KMS-11 (cell line): ENCODE data around the gene DLK1.

Experiments
- H2AFZ ChIP-seq: fragments of 200-600 bp; sonication (generic); 2 replicates; pipeline ENCODE4 v1.6.1; 2016; ENCODE audit warnings: antibody characterized with exemption, mixed run types, low read depth
- H3K27ac ChIP-seq: fragments of 200-600 bp; sonication (generic); 2 replicates; pipeline ENCODE4 v1.6.1; 2016; ENCODE audit warnings: mild to moderate bottlenecking, mixed run types
- H3K27me3 ChIP-seq: fragments of 200-600 bp; sonication (generic); 2 replicates; pipeline ENCODE4 v1.6.1; 2017; ENCODE audit warnings: mild to moderate bottlenecking, low read depth, mixed run types, moderate library complexity; ENCODE audit not compliant: insufficient read depth
- H3K36me3 ChIP-seq: fragments of 200-600 bp; sonication (generic); 2 replicates; pipeline ENCODE4 v1.6.1; 2017; ENCODE audit warnings: mild to moderate bottlenecking, mixed run types; ENCODE audit not compliant: insufficient read depth
- H3K4me1 ChIP-seq: fragments of 200-600 bp; sonication (generic); 2 replicates; pipeline ENCODE4 v1.6.1; 2016; ENCODE audit warnings: mild to moderate bottlenecking, low read depth, mixed run types; ENCODE audit not compliant: poor library complexity, severe bottlenecking
- H3K4me2 ChIP-seq: fragments of 200-600 bp; sonication (generic); 2 replicates; pipeline ENCODE4 v1.7.0; 2016; ENCODE audit warnings: mild to moderate bottlenecking, mixed run types
- H3K4me3 ChIP-seq: fragments of 200-600 bp; sonication (generic); IDR thresholded peaks from 2 replicates; pipeline ENCODE4 v1.6.1; 2017; ENCODE audit warnings: low read depth, low read length, mixed read lengths; ENCODE audit not compliant: insufficient read depth
- H3K79me2 ChIP-seq: fragments of 200-600 bp; sonication (generic); 2 replicates; pipeline ENCODE4 v1.6.1; 2016; ENCODE audit warnings: low read depth, mixed run types; ENCODE audit not compliant: insufficient read depth
- H3K9ac ChIP-seq: fragments of 200-600 bp; sonication (generic); 2 replicates; pipeline ENCODE4 v1.6.1; 2016; ENCODE audit warnings: mild to moderate bottlenecking, mixed run types
- H4K20me1 ChIP-seq: fragments of 200-600 bp; sonication (generic); 2 replicates; pipeline ENCODE4 v1.6.1; 2016; ENCODE audit warnings: mild to moderate bottlenecking, mixed run types; ENCODE audit not compliant: insufficient read depth
- TF ChIP-seq, protein P1 (sequence below): fragments of 200-600 bp; sonication (generic); conservative IDR thresholded peaks from 2 replicates; pipeline ENCODE4 v1.6.1; 2017; ENCODE audit warnings: low read depth, mild to moderate bottlenecking, antibody characterized with exemption, low read length, moderate library complexity, mixed read lengths

The DLK1 gene

DNA sequence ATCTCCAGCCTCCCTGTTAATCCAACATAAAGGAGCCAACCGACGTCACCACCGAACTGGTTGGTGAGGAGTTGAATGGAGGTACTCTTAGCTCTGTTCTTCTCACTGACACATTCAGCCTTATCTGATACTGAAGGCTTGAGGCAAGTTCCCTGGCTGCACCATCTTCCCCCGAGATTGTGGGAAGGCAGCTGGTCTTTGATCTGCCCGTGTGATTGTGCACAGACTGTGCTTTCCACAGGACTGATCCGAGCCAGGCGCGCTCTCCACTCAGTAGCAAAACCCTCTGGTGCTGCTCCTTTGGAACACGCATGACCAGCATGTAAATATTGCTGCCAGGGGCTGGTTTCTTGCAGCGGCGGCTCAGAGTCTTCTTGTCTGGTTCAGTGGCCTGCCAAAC lies 30.1 kb upstream of the DLK1 start:
- TF ChIP-seq, protein P1, sequence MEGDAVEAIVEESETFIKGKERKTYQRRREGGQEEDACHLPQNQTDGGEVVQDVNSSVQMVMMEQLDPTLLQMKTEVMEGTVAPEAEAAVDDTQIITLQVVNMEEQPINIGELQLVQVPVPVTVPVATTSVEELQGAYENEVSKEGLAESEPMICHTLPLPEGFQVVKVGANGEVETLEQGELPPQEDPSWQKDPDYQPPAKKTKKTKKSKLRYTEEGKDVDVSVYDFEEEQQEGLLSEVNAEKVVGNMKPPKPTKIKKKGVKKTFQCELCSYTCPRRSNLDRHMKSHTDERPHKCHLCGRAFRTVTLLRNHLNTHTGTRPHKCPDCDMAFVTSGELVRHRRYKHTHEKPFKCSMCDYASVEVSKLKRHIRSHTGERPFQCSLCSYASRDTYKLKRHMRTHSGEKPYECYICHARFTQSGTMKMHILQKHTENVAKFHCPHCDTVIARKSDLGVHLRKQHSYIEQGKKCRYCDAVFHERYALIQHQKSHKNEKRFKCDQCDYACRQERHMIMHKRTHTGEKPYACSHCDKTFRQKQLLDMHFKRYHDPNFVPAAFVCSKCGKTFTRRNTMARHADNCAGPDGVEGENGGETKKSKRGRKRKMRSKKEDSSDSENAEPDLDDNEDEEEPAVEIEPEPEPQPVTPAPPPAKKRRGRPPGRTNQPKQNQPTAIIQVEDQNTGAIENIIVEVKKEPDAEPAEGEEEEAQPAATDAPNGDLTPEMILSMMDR = no peak
- no peaks in the 10 kb centered on the region for H3K4me1 ChIP-seq

DNA sequence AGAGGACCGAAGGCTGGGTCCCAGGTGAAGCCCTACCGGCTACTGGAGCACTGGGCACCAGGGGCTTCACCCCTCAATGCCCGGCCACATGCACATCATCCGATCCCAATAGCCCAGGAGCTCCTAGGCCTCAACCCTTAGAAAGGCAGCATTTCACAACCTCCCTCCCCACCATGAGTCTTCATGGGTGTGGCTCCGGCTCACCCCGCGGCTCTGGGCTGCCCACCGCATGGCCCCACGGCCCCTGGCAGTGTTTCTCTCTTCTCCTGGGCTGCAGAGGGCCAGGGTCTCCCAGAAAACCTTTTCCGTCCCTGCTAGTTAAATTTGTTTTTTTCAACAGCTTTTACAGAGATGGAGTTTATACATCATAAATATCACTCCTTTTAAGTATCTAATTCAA lies 28.6 kb upstream of the DLK1 start:
- Histone ChIP-seq H3K27ac (no peak overlapping the region), H4K20me1 (no peaks in the 10 kb centered on the region), H3K4me2 (no peak overlapping the region), H3K79me2 (no peaks in the 10 kb centered on the region), H2AFZ (no peak overlapping the region), H3K9ac (no peak overlapping the region), H3K4me1 (no peaks in the 10 kb centered on the region), H3K4me3 (no peak overlapping the region), H3K36me3 (no peaks in the 10 kb centered on the region), H3K27me3 (peaks cover 69% of the 10 kb centered on the region)
- TF ChIP-seq, protein P1 = no peak

More for the DNA sequence above, 30.1 kb upstream of the DLK1 start:
- Histone ChIP-seq H3K27ac (no peak overlapping the region), H3K4me2 (no peak overlapping the region), H3K4me3 (no peak overlapping the region), H3K36me3 (no peaks in the 10 kb centered on the region), H3K27me3 (peaks cover 69% of the 10 kb centered on the region), H4K20me1 (no peaks in the 10 kb centered on the region), H2AFZ (no peak overlapping the region), H3K9ac (no peak overlapping the region), H3K79me2 (no peaks in the 10 kb centered on the region)

DNA sequence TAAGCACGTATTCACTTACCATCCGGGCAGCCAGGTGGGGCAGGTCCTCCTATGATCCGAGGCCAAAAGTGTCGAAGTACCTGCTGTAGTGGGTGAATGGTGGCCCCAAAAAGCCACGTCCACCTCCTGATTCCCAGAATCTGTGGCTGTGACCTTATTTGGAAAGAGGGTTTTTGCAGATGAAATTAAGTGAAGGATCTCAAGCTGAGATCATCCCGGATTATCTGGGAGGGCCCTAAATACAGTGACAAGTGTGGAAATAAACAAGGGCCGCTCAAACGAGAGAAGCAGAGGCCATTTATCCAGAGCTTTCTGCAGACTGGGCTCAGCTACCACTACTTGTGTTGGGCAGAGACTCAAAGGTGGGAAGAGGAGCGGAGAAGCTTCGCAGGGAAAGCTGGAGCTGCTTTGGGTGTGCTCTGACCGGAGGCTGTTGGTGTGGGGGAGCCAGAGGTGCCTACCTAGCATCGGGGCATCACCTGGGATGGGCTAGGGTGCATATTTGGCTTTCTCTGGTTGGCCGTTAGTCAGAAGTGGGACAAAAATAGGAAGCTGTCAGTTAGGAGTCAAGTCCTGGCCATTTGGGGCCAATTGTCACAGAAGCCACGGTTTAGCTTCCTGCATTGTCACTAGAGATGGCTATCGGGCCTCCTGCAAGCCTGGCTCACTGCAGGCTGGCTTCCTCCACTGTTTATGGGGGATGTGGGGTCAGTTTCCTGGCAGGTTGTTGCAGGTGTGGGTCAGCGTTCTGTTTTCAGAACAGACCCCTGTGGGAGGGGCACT lies 27.8 kb upstream of the DLK1 start:
- Histone ChIP-seq H2AFZ (no peak overlapping the region), H3K36me3 (no peaks in the 10 kb centered on the region), H3K4me3 (no peak overlapping the region), H3K4me2 (no peak overlapping the region), H3K79me2 (no peaks in the 10 kb centered on the region), H3K9ac (no peak overlapping the region), H4K20me1 (no peaks in the 10 kb centered on the region), H3K27me3 (peaks cover 76% of the 10 kb centered on the region), H3K4me1 (no peaks in the 10 kb centered on the region), H3K27ac (no peak overlapping the region)
- TF ChIP-seq, protein P1 = no peak

DNA sequence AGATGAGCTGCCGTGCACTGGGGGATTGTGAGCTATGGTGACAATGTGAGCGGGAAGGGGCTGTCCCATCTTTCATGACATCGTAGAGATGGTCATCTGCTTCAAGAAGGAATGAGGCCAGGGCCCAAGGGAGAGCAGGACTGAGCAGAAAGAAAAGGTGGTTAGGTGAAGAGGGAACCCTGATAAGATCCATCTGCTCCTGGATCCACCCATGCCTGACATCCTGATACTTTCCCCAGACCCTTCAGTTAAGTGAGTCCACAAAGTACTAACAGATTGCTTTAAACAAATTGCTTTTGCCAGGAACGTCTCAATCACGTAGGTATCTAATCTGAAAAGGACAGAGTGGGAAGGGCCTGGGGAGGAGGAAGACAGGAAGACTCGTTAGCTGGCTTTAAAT lies 25.4 kb upstream of the DLK1 start:
- Histone ChIP-seq H3K27ac (no peak overlapping the region), H3K4me3 (no peak overlapping the region), H3K4me1 (no peaks in the 10 kb centered on the region), H3K27me3 (peaks cover 64% of the 10 kb centered on the region), H4K20me1 (no peaks in the 10 kb centered on the region), H3K4me2 (no peak overlapping the region), H3K36me3 (no peaks in the 10 kb centered on the region), H3K79me2 (no peaks in the 10 kb centered on the region), H2AFZ (no peak overlapping the region), H3K9ac (no peak overlapping the region)
- TF ChIP-seq, protein P1 = no peak
